HG03460 (cell line): Measurements from ENCODE around the gene GBE1.

Experiments
- ATAC-seq: cut with Tn5 transposase; IDR thresholded peaks from one replicate; pipeline ENCODE4 v1.9.1; 2021; ENCODE audit not compliant: unreplicated experiment

The GBE1 gene

GRCh38 chr3:81702126-81702525 is 59.3 kb downstream of the GBE1 start:
- ATAC-seq, result no peak

- no peak for ATAC-seq
Measured at GRCh38 chr3:81699536-81700320, 61.7 kb downstream of the GBE1 start.

GRCh38 chr3:81696090-81696489 is 65.4 kb downstream of the GBE1 start:
- ATAC-seq, result no peak

GRCh38 chr3:81695302-81695701 is 66.1 kb downstream of the GBE1 start:
- no peak for ATAC-seq

GRCh38 chr3:81694662-81695061 is 66.8 kb downstream of the GBE1 start:
- ATAC-seq, result no peak

- ATAC-seq, result no peak
Measured at GRCh38 chr3:81692766-81693165, 68.7 kb downstream of the GBE1 start.

GRCh38 chr3:81689617-81690016 is 71.8 kb downstream of the GBE1 start:
- no peak for ATAC-seq

GRCh38 chr3:81684751-81685395 is 76.6 kb downstream of the GBE1 start:
- no peak for ATAC-seq

- ATAC-seq, result no peak
Measured at GRCh38 chr3:81676706-81677456, 84.6 kb downstream of the GBE1 start.

GRCh38 chr3:81674690-81675089 is 86.8 kb downstream of the GBE1 start:
- no peak for ATAC-seq

- no peak for ATAC-seq
Measured at GRCh38 chr3:81668283-81668682, 93.2 kb downstream of the GBE1 start.

GRCh38 chr3:81666502-81667121 is 94.8 kb downstream of the GBE1 start:
- ATAC-seq, result no peak

- ATAC-seq, result no peak
Measured at GRCh38 chr3:81663114-81663513, 98.3 kb downstream of the GBE1 start.

GRCh38 chr3:81660036-81660435 is 101.4 kb downstream of the GBE1 start:
- ATAC-seq, result no peak

- ATAC-seq, result no peak
Measured at GRCh38 chr3:81658322-81658997, 103.0 kb downstream of the GBE1 start.

- no peak for ATAC-seq
Measured at GRCh38 chr3:81651139-81651538, 110.3 kb downstream of the GBE1 start.

- ATAC-seq, result no peak
Measured at GRCh38 chr3:81650187-81650586, 111.3 kb downstream of the GBE1 start.

GRCh38 chr3:81645248-81645647 is 116.2 kb downstream of the GBE1 start:
- ATAC-seq, result no peak

- ATAC-seq, result no peak
Measured at GRCh38 chr3:81643721-81644120, 117.7 kb downstream of the GBE1 start.

- no peak for ATAC-seq
Measured at GRCh38 chr3:81638480-81638879, 123.0 kb downstream of the GBE1 start.

- ATAC-seq, result no peak
Measured at GRCh38 chr3:81632659-81633058, 128.8 kb downstream of the GBE1 start.
